ENCODE results near the gene AKR7A3.
"Not testable (repeated sequence)": the region's sequence is repeated elsewhere in the genome, so short reads cannot be mapped to it uniquely, and the experiment has no call there.

The AKR7A3 gene

GRCh38 chr1:19288324-19289241 is at the start of gene AKR7A3:
Gene AKR7A3 (minus strand): TSS chr1:19288770. CDS start chr1:19288709, 61 bp downstream.
- not testable (repeated sequence) for DNase-seq

GRCh38 chr1:19338323-19338762 is 49.8 kb upstream of the AKR7A3 start:
- DNase-seq: no peak

- no peak for DNase-seq
These were observed 48.7 kb upstream of the AKR7A3 start for GRCh38 chr1:19337289-19337688.

GRCh38 chr1:19336543-19336942 is 48.0 kb upstream of the AKR7A3 start:
- peak; percentile 30 for DNase-seq

GRCh38 chr1:19333587-19334354 is 45.2 kb upstream of the AKR7A3 start:
- DNase-seq: no peak

GRCh38 chr1:19332832-19333231 is 44.3 kb upstream of the AKR7A3 start:
- DNase-seq: no peak

- no peak for DNase-seq
These were observed 42.8 kb upstream of the AKR7A3 start for GRCh38 chr1:19331262-19331878.

GRCh38 chr1:19330449-19331135 is 42.0 kb upstream of the AKR7A3 start:
- DNase-seq: no peak

GRCh38 chr1:19329611-19330010 is 41.0 kb upstream of the AKR7A3 start:
- no peak for DNase-seq

GRCh38 chr1:19329188-19329587 is 40.6 kb upstream of the AKR7A3 start:
- DNase-seq: no peak

- no peak for DNase-seq
These were observed 39.9 kb upstream of the AKR7A3 start for GRCh38 chr1:19328486-19328885.

- no peak for DNase-seq
These were observed 39.2 kb upstream of the AKR7A3 start for GRCh38 chr1:19327736-19328135.

GRCh38 chr1:19327301-19327700 is 38.7 kb upstream of the AKR7A3 start:
- DNase-seq: no peak

GRCh38 chr1:19326748-19327065 is 38.1 kb upstream of the AKR7A3 start:
- no peak for DNase-seq

- DNase-seq: no peak
These were observed 37.6 kb upstream of the AKR7A3 start for GRCh38 chr1:19325958-19326747.

GRCh38 chr1:19325368-19325957 is 36.9 kb upstream of the AKR7A3 start:
- DNase-seq: no peak

- DNase-seq: no peak
These were observed 36.1 kb upstream of the AKR7A3 start for GRCh38 chr1:19324665-19324990.

- no peak for DNase-seq
These were observed 35.6 kb upstream of the AKR7A3 start for GRCh38 chr1:19323987-19324664.

- DNase-seq: no peak
These were observed 33.9 kb upstream of the AKR7A3 start for GRCh38 chr1:19322481-19322880.

- DNase-seq: no peak
These were observed 32.5 kb upstream of the AKR7A3 start for GRCh38 chr1:19321071-19321470.

GRCh38 chr1:19319196-19319595 is 30.6 kb upstream of the AKR7A3 start:
- DNase-seq: no peak

Measured in T1000 (cell line).